DND-41 (cell line): Measurements from ENCODE around the gene CENPK.

Experiments used
- EZH2 ChIP-seq: IDR thresholded peaks from 3 replicates; pipeline ENCODE4 v1.6.1; 2012; ENCODE audit warnings: borderline replicate concordance, low read depth, mild to moderate bottlenecking, moderate library complexity, low read length, inconsistent platforms; ENCODE audit not compliant: severe bottlenecking
- TF ChIP-seq, protein P1 (sequence below): IDR thresholded peaks from 2 replicates; pipeline ENCODE4 v1.5.1; 2012; ENCODE audit warnings: borderline replicate concordance, low read length, moderate library complexity, mild to moderate bottlenecking; ENCODE audit not compliant: poor library complexity, severe bottlenecking; ENCODE audit errors: extremely low read depth

DNA sequence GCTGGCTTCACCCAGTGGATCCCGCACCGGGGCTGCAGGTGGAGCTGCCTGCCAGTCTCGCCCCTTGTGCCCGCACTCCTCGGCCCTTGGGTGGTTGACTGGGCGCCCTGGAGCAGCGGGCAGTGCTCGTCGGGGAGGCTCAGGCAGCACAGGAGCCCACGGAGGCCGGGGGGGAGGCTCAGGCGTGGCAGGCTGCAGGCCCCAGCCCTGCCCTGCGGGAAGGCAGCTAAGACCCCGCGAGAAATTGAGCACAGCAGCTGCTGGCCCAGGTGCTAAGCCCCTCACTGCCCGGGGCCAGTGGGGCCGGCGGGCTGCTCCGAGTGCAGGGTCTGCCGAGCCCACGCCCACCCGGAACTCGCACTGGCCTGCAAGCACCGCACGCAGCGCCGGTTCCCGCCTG lies 77.6 kb downstream of the CENPK start:
- no peak for TF ChIP-seq EZH2
- TF ChIP-seq, protein P1, sequence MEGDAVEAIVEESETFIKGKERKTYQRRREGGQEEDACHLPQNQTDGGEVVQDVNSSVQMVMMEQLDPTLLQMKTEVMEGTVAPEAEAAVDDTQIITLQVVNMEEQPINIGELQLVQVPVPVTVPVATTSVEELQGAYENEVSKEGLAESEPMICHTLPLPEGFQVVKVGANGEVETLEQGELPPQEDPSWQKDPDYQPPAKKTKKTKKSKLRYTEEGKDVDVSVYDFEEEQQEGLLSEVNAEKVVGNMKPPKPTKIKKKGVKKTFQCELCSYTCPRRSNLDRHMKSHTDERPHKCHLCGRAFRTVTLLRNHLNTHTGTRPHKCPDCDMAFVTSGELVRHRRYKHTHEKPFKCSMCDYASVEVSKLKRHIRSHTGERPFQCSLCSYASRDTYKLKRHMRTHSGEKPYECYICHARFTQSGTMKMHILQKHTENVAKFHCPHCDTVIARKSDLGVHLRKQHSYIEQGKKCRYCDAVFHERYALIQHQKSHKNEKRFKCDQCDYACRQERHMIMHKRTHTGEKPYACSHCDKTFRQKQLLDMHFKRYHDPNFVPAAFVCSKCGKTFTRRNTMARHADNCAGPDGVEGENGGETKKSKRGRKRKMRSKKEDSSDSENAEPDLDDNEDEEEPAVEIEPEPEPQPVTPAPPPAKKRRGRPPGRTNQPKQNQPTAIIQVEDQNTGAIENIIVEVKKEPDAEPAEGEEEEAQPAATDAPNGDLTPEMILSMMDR, result no peak
